A673 (cell line): ENCODE results near the gene ADGRL3. TPM values are rescaled to one million over a fixed set of nuclear protein-coding genes. Genes with fewer than 3 reads are reported as not detected.

ENCODE experiments used
- BruUV-seq: library from RNA; stranded (reverse); fragments of 400-500 nt; replicated peaks from 2 replicates; lab custom pipeline; 2021; lab: Mats Ljungman, UMichigan
- CTCF ChIA-PET: fragments of 300-600 bp; sonication (Branson Sonifier 250); formaldehyde crosslinking; loops from one replicate; lab custom pipeline; 2022; ENCODE audit warnings: antibody characterized with exemption; lab: Charles Lee
- POLR2A ChIA-PET: fragments of 300-600 bp; sonication (Branson Sonifier 250); formaldehyde crosslinking; loops from one replicate; lab custom pipeline; 2022; ENCODE audit warnings: antibody characterized with exemption; ENCODE audit not compliant: low non-redundant PET; lab: Charles Lee
- DNase-seq: peaks from one replicate; pipeline ENCODE4 v3.0.0-alpha.2; 2015; ENCODE audit warnings: low spot score
- H3K27ac ChIP-seq: fragments of 200-600 bp; sonication (generic); 2 replicates; pipeline ENCODE4 v1.5.1; 2016; ENCODE audit warnings: mixed run types, low read depth, mild to moderate bottlenecking, mixed read lengths, antibody characterized with exemption, low read length; ENCODE audit not compliant: poor library complexity, severe bottlenecking
- H3K27me3 ChIP-seq: fragments of 200-600 bp; sonication (generic); replicated peaks from 2 replicates; pipeline ENCODE4 v1.6.1; 2017; ENCODE audit warnings: mixed run types, low read depth, mild to moderate bottlenecking, mixed read lengths, antibody characterized with exemption, low read length; ENCODE audit not compliant: insufficient read depth, poor library complexity
- H3K36me3 ChIP-seq: fragments of 200-600 bp; sonication (generic); 2 replicates; pipeline ENCODE4 v1.6.1; 2016; ENCODE audit warnings: mixed run types, mild to moderate bottlenecking, mixed read lengths, antibody characterized with exemption, low read length; ENCODE audit not compliant: insufficient read depth, poor library complexity, severe bottlenecking
- H3K4me1 ChIP-seq: fragments of 200-600 bp; sonication (generic); 2 replicates; pipeline ENCODE4 v1.6.1; 2017; ENCODE audit warnings: mixed run types, mild to moderate bottlenecking, mixed read lengths, antibody characterized with exemption, low read length; ENCODE audit not compliant: insufficient read depth, poor library complexity, severe bottlenecking
- H3K4me3 ChIP-seq: fragments of 200-600 bp; sonication (generic); 2 replicates; pipeline ENCODE4 v1.5.1; 2016; ENCODE audit warnings: low read depth, mixed run types, mild to moderate bottlenecking, mixed read lengths, low read length; ENCODE audit not compliant: poor library complexity, severe bottlenecking
- H3K9me3 ChIP-seq: fragments of 200-600 bp; sonication (generic); 2 replicates; pipeline ENCODE4 v1.6.1; 2016; ENCODE audit warnings: mixed run types, low read depth, mild to moderate bottlenecking, mixed read lengths, antibody characterized with exemption, low read length; ENCODE audit not compliant: poor library complexity, severe bottlenecking
- EZH2 ChIP-seq: fragments of 200-600 bp; sonication (generic); IDR thresholded peaks from 2 replicates; pipeline ENCODE4 v1.6.1; 2017; ENCODE audit warnings: borderline replicate concordance, low read depth, mild to moderate bottlenecking, mixed read lengths, antibody characterized with exemption, low read length; ENCODE audit not compliant: poor library complexity, severe bottlenecking
- intact Hi-C: fragments of 100-400 bp; cut with micrococcal nuclease; formaldehyde crosslinking; loops from one replicate; pipeline ENCODE4 v1.10.0; 2022; ENCODE audit not compliant: unreplicated experiment
- total RNA-seq: library from RNA; stranded (reverse); gene quantifications from 2 replicates; pipeline ENCODE4 v1.2.3, GENCODE V29; 2021
- TF ChIP-seq, protein P1 (sequence below): fragments of 300-800, 200-600 bp; sonication (generic); conservative IDR thresholded peaks from 2 replicates; pipeline ENCODE4 v1.5.1; 2017; ENCODE audit warnings: low read depth, mild to moderate bottlenecking, antibody characterized with exemption, low read length, moderate library complexity, mixed read lengths

ADGRL3 gene
- total RNA-seq, 1 experiment from 2014 or later: not detected

DNA sequence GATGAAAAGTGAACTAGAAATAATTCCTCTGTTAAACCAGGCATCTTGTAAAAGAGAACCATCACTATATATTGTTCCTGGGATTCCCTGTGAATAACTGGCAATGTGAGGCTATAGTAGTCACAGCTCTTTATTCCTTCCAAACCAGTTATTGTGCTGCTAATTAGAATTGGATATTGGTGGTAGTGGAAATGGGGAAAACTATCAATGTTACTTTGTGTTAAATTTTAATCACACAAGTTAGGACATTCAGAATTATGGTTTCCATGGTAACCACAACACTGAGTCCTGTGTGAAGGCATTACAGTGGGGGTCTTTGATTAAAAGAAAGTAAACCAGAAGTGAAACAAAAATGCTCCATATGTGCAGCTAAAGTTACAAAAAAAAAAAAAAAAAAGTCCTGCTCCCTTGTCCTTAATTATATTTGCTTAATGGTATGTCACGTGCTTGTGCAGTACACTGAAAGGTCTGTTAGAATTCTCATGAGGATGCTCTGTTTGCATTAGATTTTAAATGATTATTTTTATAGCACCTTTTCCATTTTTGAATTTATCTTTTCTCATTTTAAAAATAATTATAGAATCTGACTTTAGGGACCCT, 200.4 kb downstream of the ADGRL3 start:
- H3K27me3 ChIP-seq: no peaks in the 10 kb centered on the region
- no peak for TF ChIP-seq EZH2
- TF ChIP-seq, protein P1, sequence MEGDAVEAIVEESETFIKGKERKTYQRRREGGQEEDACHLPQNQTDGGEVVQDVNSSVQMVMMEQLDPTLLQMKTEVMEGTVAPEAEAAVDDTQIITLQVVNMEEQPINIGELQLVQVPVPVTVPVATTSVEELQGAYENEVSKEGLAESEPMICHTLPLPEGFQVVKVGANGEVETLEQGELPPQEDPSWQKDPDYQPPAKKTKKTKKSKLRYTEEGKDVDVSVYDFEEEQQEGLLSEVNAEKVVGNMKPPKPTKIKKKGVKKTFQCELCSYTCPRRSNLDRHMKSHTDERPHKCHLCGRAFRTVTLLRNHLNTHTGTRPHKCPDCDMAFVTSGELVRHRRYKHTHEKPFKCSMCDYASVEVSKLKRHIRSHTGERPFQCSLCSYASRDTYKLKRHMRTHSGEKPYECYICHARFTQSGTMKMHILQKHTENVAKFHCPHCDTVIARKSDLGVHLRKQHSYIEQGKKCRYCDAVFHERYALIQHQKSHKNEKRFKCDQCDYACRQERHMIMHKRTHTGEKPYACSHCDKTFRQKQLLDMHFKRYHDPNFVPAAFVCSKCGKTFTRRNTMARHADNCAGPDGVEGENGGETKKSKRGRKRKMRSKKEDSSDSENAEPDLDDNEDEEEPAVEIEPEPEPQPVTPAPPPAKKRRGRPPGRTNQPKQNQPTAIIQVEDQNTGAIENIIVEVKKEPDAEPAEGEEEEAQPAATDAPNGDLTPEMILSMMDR: no peak
- POLR2A ChIA-PET: no interaction called here
- intact Hi-C loops: no loop called here
- no TSS peak for BruUV-seq
- no peaks in the 10 kb centered on the region for H3K9me3 ChIP-seq
- H3K36me3 ChIP-seq: no peaks in the 10 kb centered on the region
- no peak overlapping the region for H3K4me3 ChIP-seq
- H3K4me1 ChIP-seq: no peaks in the 10 kb centered on the region
- no peak overlapping the region for H3K27ac ChIP-seq
- DNase-seq: no peak
- CTCF ChIA-PET: no interaction called here

DNA sequence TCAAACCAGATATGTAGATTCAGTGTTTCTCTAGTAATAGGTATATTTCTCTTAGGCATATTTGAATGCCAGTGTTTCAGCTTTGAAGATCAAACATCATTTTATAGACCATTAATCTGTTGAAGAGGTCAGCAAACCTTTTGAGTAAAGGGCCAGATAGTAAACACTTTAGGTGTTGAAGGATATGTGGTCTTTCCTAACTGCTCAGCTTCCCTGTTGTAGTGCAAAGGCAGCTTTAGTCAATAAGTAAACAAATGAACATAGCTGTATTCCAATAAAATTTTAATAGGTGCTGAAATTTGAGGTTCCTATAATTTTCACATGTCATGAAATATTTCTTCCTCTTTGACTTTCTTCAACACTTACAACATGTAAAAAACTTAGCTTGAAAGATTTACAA, 201.6 kb downstream of the ADGRL3 start:
- no peak for DNase-seq
- no peaks in the 10 kb centered on the region for H3K4me1 ChIP-seq
- H3K4me3 ChIP-seq: no peak overlapping the region
- CTCF ChIA-PET: no interaction called here
- TF ChIP-seq, protein P1: no peak
- TF ChIP-seq EZH2: no peak
- intact Hi-C loops: no loop called here
- H3K27me3 ChIP-seq: no peaks in the 10 kb centered on the region
- H3K27ac ChIP-seq: no peak overlapping the region
- BruUV-seq: no TSS peak
- no peaks in the 10 kb centered on the region for H3K36me3 ChIP-seq
- POLR2A ChIA-PET: no interaction called here
- no peaks in the 10 kb centered on the region for H3K9me3 ChIP-seq

DNA sequence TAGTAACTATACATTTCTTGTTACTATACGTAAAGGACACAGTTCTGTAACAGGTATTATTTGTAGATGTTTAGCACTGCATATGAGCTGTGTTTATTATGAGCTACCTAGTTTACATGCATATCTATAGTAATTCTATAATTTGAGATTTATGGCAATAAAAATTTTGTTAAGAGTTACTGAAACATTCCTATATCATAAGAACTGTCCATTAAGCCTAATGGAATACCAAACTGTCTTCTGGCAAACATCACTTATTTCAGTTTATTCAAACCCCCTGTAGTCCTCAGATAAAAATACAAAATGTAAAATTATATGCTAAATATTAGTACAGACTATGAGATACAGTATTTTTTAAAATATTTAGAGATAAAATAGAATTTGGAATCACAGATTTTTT, 205.2 kb downstream of the ADGRL3 start:
- intact Hi-C loops: no loop called here
- Histone ChIP-seq H3K27me3 (no peaks in the 10 kb centered on the region), H3K9me3 (no peaks in the 10 kb centered on the region), H3K4me1 (no peaks in the 10 kb centered on the region), H3K4me3 (no peak overlapping the region), H3K27ac (no peak overlapping the region), H3K36me3 (no peaks in the 10 kb centered on the region)
- DNase-seq: no peak
- ChIA-PET POLR2A (no interaction called here), CTCF (no interaction called here)
- no TSS peak for BruUV-seq
- TF ChIP-seq, protein P1: no peak
- TF ChIP-seq EZH2: no peak
